Bronchial epithelial cell (primary cell): Measurements from ENCODE around the gene LILRA5. TPM values are rescaled to one million over a fixed set of nuclear protein-coding genes. Genes with fewer than 3 reads are reported as not detected.

ENCODE experiments used
- DNase-seq: peaks from one replicate; pipeline ENCODE4 v3.0.0-alpha.2; 2010; ENCODE audit warnings: low read depth
- FAIRE-seq: peaks from 2 replicates; lab custom pipeline; 2011; peaks lifted over from hg19 to GRCh38; lab: Jason Lieb, UNC
- H3K27me3 ChIP-seq: 2 replicates; pipeline ENCODE4 v1.5.1; 2011; ENCODE audit warnings: low read length; ENCODE audit not compliant: control insufficient read depth, insufficient read depth
- H3K36me3 ChIP-seq: 2 replicates; pipeline ENCODE4 v1.5.1; 2011; ENCODE audit warnings: low read length; ENCODE audit not compliant: control insufficient read depth, insufficient read depth
- H3K4me3 ChIP-seq: 2 replicates; pipeline ENCODE4 v1.5.1; 2011; ENCODE audit warnings: mild to moderate bottlenecking, low read depth, low read length, control low read depth
- CTCF ChIP-seq: IDR thresholded peaks from 2 replicates; pipeline ENCODE4 v1.5.1; 2011; ENCODE audit warnings: mild to moderate bottlenecking, moderate library complexity, low read length, control low read depth, inconsistent platforms; ENCODE audit not compliant: insufficient read depth, severe bottlenecking
- total RNA-seq: library from RNA; depleted of rRNA; stranded (reverse); fragments of >200 nt; gene quantifications from 2 replicates; pipeline ENCODE4 v1.2.1, GENCODE V29; 2014

LILRA5 gene
- total RNA-seq, 1 donor from 2014 or later = not detected

- Histone ChIP-seq H3K4me3 (no peak overlapping the region), H3K27me3 (no peaks in the 10 kb centered on the region), H3K36me3 (no peaks in the 10 kb centered on the region)
- FAIRE-seq = no peak
- DNase-seq = no peak
- no peak for TF ChIP-seq CTCF
Observed at GRCh38 chr19:54262066-54262465, 50.9 kb downstream of the LILRA5 start.

GRCh38 chr19:54257116-54257480 lies 55.9 kb downstream of the LILRA5 start, which contains the start of gene LILRB5:
Gene LILRB5 (minus strand): TSS chr19:54257273. CDS start chr19:54257193, 80 bp downstream.
- TF ChIP-seq CTCF = no peak
- H3K27me3 ChIP-seq = no peaks in the 10 kb centered on the region
- FAIRE-seq = no peak

More at GRCh38 chr19:54257116-54257480, 55.9 kb downstream of the LILRA5 start, which contains the start of gene LILRB5:
- no peak within 1 kb of the TSS for H3K4me3 ChIP-seq
- no peak for DNase-seq
- H3K36me3 ChIP-seq = no peaks in the 10 kb centered on the region

Other genes starting within 250 kb of the LILRA5 start
- gene VSTM1, start 249.3 kb downstream of the LILRA5 start, total RNA-seq = not detected in 2 replicates
- gene TARM1, start 231.8 kb downstream of the LILRA5 start, total RNA-seq = not detected in 2 replicates
- 0.64 and 0.79 TPM in 2 replicates for gene OSCAR, start 212.4 kb downstream of the LILRA5 start, total RNA-seq
- 6.1 and 16.0 TPM in 2 replicates for gene NDUFA3, start 210.3 kb downstream of the LILRA5 start, total RNA-seq
- 6.1 and 11.3 TPM in 2 replicates for gene TFPT, start 197.5 kb downstream of the LILRA5 start, total RNA-seq
- 37.8 and 47.1 TPM in 2 replicates for gene PRPF31, start 197.4 kb downstream of the LILRA5 start, total RNA-seq
- gene CNOT3, start 175.4 kb downstream of the LILRA5 start, total RNA-seq = 6.1 and 11.4 TPM in 2 replicates
- gene LENG1, start 153.4 kb downstream of the LILRA5 start, total RNA-seq = 9.7 and 13.4 TPM in 2 replicates
- gene TMC4, start 140.0 kb downstream of the LILRA5 start, total RNA-seq = 23.2 and 25.0 TPM in 2 replicates
- 6.8 and 10.6 TPM in 2 replicates for gene MBOAT7, start 123.6 kb downstream of the LILRA5 start, total RNA-seq
- gene TSEN34, start 121.9 kb downstream of the LILRA5 start, total RNA-seq = 47.9 and 50.2 TPM in 2 replicates
- 2,761 and 3,132 TPM in 2 replicates for gene RPS9, start 112.3 kb downstream of the LILRA5 start, total RNA-seq
- gene LILRB3, start 90.2 kb downstream of the LILRA5 start, total RNA-seq = not detected in 2 replicates
- gene LILRA6, start 70.4 kb downstream of the LILRA5 start, total RNA-seq = not detected in 2 replicates
- not detected in 2 replicates for gene LILRB5, start 55.9 kb downstream of the LILRA5 start, total RNA-seq
- not detected in 2 replicates for gene LILRB2, start 32.1 kb downstream of the LILRA5 start, total RNA-seq
- not detected in 2 replicates for gene LILRA4, start 26.0 kb upstream of the LILRA5 start, total RNA-seq
- not detected in 2 replicates for gene LAIR1, start 51.8 kb upstream of the LILRA5 start, total RNA-seq
- gene TTYH1, start 102.3 kb upstream of the LILRA5 start, total RNA-seq = 0.26 TPM in 1 of 2 replicates, not detected in the other
- 26.3 and 37.8 TPM in 2 replicates for gene LENG8, start 136.0 kb upstream of the LILRA5 start, total RNA-seq
- 6.5 and 15.0 TPM in 2 replicates for gene LENG9, start 150.6 kb upstream of the LILRA5 start, total RNA-seq
- 18.2 and 20.4 TPM in 2 replicates for gene CDC42EP5, start 160.1 kb upstream of the LILRA5 start, total RNA-seq
- not detected in 2 replicates for gene LAIR2, start 189.7 kb upstream of the LILRA5 start, total RNA-seq